Measurements from ENCODE around the gene SERHL2. TPM values are rescaled to one million over a fixed set of nuclear protein-coding genes. Genes with fewer than 3 reads are reported as not detected.
"Not testable (repeated sequence)": the region's sequence is repeated elsewhere in the genome, so short reads cannot be mapped to it uniquely, and the experiment has no call there.

Gene SERHL2
- total RNA-seq, 1 donor from 2014 or later = 4.4 TPM

DNA sequence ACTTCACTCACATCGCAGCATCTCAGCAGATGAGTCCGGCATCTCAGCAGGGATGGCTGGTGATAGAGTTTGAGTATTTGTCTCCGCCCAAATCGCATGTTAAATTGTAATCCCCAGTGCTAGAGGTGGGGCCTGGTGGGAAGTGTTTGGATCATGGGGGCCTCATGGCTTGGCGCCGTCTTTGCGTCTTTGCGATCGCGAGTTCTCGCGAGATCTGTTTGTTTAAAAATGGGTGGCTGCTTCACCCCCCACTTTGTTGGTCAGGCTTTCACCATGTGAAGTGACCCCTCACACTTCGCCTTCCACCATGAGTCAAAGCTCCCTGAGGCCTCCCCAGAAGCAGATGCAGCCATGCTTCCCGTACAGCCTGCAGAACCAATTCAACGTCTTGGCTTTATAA is 31.2 kb upstream of the SERHL2 start:
- no peaks in the 10 kb centered on the region for H3K27me3 ChIP-seq
- no peak overlapping the region for H3K4me3 ChIP-seq
- H3K36me3 ChIP-seq = no peaks in the 10 kb centered on the region
- no peaks in the 10 kb centered on the region for H3K9me3 ChIP-seq
- DNase-seq (ENCODE audit: extremely low spot score in 2 of 2) = no peak
- TF ChIP-seq POLR2AphosphoS5 (IDR thresholded peaks at IDR 0.05; ENCODE audit: insufficient read depth in 1 of 2, low read depth in 1 of 2) (no peak), POLR2A (IDR thresholded peaks at IDR 0.05) (no peak)
- TF ChIP-seq, protein P1, sequence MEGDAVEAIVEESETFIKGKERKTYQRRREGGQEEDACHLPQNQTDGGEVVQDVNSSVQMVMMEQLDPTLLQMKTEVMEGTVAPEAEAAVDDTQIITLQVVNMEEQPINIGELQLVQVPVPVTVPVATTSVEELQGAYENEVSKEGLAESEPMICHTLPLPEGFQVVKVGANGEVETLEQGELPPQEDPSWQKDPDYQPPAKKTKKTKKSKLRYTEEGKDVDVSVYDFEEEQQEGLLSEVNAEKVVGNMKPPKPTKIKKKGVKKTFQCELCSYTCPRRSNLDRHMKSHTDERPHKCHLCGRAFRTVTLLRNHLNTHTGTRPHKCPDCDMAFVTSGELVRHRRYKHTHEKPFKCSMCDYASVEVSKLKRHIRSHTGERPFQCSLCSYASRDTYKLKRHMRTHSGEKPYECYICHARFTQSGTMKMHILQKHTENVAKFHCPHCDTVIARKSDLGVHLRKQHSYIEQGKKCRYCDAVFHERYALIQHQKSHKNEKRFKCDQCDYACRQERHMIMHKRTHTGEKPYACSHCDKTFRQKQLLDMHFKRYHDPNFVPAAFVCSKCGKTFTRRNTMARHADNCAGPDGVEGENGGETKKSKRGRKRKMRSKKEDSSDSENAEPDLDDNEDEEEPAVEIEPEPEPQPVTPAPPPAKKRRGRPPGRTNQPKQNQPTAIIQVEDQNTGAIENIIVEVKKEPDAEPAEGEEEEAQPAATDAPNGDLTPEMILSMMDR (IDR thresholded peaks at IDR 0.05) = no peak
- peaks cover 17% of the 10 kb centered on the region for H3K4me1 ChIP-seq
- H3K27ac ChIP-seq = no peak overlapping the region
- intact Hi-C loops (cut with DNase I) = no loop called here

DNA sequence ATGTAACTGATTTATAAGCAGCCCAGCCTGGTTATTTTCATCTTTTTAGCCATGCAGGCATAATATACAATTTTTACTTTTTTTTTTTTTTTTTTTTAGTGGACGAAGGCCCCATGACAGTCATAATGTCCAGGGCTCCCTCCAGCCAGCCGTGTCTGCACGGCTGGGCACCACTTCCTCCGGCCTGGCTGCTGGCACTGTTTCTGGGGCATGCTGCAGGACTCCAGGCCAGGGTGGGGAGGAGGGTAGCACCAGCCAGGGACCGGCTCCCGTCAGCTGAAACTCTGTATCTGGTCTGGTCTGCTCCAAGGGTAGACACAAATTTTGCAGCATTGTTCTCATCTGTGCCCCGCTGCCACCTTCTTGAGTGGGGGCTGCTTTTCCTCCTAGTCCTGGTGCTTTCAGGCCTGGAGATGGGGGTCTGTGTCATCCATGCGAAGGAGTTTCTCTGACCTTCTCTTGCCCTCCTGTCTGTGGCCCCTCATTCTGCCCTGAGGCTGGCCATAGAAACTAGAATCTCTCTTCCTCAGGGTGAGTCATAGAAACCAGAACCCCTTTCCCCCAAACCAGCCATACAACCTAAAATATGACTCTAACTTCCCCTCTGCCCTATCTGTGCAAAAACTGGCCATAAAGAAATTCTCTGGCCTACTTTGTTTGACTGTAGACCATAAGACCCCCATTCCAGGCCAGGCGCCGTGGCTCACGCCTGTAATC is 25.0 kb upstream of the SERHL2 start:
- no peaks in the 10 kb centered on the region for H3K36me3 ChIP-seq
- H3K4me1 ChIP-seq = no peaks in the 10 kb centered on the region
- no peaks in the 10 kb centered on the region for H3K27me3 ChIP-seq
- no peak overlapping the region for H3K4me3 ChIP-seq
- no peaks in the 10 kb centered on the region for H3K9me3 ChIP-seq
- DNase-seq (ENCODE audit: extremely low spot score in 2 of 2) = no peak
- TF ChIP-seq POLR2AphosphoS5 (IDR thresholded peaks at IDR 0.05; ENCODE audit: insufficient read depth in 1 of 2, low read depth in 1 of 2) (no peak), POLR2A (IDR thresholded peaks at IDR 0.05) (no peak)
- TF ChIP-seq, protein P1 (IDR thresholded peaks at IDR 0.05) = no peak
- H3K27ac ChIP-seq = no peak overlapping the region
- intact Hi-C loops (cut with DNase I) = no loop called here

DNA sequence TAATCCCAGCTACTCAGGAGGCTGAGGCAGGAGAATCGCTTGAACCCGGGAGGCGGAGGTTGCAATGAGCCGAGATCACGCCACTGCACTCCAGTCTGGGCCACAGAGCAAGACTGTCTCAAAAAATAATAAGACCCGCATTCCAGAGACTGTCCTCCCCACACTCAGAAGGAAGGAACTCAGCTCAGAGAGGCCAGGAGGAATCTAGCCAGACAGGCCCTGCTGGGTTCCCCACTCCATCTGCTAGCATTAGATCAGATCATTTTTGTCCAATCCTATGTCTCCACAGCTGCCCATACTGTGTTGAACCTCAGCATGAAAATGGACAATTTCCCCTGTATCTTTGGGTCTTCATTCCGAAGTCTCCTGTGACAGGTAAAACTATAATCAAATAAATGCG is 24.3 kb upstream of the SERHL2 start:
- DNase-seq (ENCODE audit: extremely low spot score in 2 of 2); intact Hi-C loops (cut with DNase I); H3K27ac ChIP-seq; H3K9me3 ChIP-seq; H3K4me3 ChIP-seq; H3K4me1 ChIP-seq; H3K27me3 ChIP-seq; H3K36me3 ChIP-seq: not testable (repeated sequence)

DNA sequence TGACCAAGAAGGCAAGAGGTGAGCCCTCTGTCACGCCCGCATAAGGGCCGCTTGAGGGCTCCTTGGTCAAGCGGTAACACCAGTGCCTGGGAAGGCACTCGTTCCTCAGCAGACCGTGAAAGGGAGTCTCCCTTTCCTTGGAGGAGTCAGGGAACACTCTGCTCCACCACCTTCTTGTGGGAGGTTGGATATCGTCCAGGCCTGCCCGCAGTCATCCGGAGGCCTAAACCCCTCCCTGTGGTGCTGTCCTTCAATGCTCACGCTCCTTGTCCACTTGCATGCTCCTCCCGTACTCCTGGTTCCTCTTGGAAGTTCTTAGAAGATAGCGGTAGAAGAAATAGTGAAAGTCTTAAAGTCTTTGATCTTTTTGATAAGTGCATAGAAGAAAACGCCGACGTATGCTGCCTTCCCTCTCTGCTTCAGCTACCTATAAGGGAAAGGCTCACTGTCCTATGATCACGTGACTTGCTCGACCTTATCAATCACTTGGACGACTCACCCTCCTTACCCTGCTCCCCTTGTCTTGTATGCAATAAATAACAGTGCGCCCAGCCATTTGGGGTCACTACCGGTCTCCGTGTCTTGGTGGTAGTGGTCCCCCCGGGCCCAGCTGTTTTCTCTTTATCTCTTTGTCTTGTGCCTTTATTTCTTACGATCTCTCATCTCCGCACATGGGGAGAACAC is 22.2 kb upstream of the SERHL2 start:
- H3K27me3 ChIP-seq; H3K36me3 ChIP-seq; H3K27ac ChIP-seq; H3K4me3 ChIP-seq; intact Hi-C loops (cut with DNase I); H3K9me3 ChIP-seq; H3K4me1 ChIP-seq; DNase-seq (ENCODE audit: extremely low spot score in 2 of 2): not testable (repeated sequence)

DNA sequence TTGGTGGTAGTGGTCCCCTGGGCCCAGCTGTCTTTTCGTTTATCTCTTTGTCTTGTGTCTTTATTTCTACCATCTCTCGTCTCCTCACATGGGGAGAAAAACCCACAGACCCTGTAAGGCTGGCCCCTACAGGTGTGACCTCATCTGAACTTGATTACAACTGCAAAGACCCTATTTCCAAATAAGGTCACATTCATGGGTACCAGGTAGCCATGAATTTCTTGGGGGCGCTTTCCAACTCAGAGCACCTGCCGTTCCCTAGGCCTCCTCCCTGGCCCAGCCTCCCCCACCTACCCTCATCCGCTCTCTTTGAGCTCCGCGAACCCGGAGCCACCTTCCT is 20.1 kb upstream of the SERHL2 start:
- no peak overlapping the region for H3K27ac ChIP-seq
- H3K27me3 ChIP-seq = no peaks in the 10 kb centered on the region
- intact Hi-C loops (cut with DNase I) = no loop called here
- no peaks in the 10 kb centered on the region for H3K9me3 ChIP-seq
- no peak overlapping the region for H3K4me3 ChIP-seq
- TF ChIP-seq POLR2AphosphoS5 (IDR thresholded peaks at IDR 0.05; ENCODE audit: insufficient read depth in 1 of 2, low read depth in 1 of 2) (no peak), POLR2A (IDR thresholded peaks at IDR 0.05) (no peak)
- TF ChIP-seq, protein P1 (IDR thresholded peaks at IDR 0.05) = no peak
- H3K36me3 ChIP-seq = no peaks in the 10 kb centered on the region
- no peaks in the 10 kb centered on the region for H3K4me1 ChIP-seq
- no peak for DNase-seq (ENCODE audit: extremely low spot score in 2 of 2)

DNA sequence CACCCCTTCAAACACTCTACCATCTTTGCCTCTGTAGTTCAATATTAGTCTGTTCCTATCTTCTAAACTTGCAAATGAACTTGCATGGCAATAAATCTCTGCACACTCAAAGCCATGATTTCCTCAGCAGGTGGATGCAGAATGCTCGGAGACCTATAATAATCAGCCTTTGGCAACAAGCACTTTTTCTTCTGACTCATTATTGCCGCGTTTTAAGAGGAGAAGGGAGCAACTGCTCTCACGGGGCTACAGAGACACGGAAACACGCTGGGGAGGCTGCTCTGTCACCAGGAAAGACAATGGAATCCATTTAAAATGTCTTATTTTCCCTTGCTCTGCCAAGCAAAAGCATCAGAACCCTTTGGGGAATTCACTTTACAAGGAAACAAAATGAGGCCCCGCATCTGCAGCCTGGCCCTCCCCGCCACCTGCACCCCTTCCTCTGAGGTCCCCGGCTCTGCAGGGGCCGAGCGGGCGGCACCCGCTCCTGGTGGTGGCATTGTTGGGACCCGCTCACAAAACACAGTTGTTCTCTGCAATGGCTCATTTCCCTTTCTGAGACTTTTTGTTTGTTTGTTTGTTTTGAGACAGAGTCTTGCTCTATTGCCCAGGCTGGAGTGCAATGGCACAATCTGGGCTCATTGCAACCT is 18.5 kb upstream of the SERHL2 start:
- H3K27ac ChIP-seq; H3K9me3 ChIP-seq; H3K36me3 ChIP-seq; DNase-seq (ENCODE audit: extremely low spot score in 2 of 2); H3K4me3 ChIP-seq; H3K4me1 ChIP-seq; H3K27me3 ChIP-seq; intact Hi-C loops (cut with DNase I): not testable (repeated sequence)

Data from vagina (tissue), 2 donors.